ENCODE data around the gene PITX1. TPM values are rescaled to one million over a fixed set of nuclear protein-coding genes. Genes with fewer than 3 reads are reported as not detected.

Gene PITX1
- total RNA-seq, 4 donors from 2014 or later, result 3.5 TPM; not detected in 3

- TF ChIP-seq CTCF (IDR thresholded peaks at IDR 0.05; ENCODE audit: low read depth), result no peak
Measured at GRCh38 chr5:135066781-135067180, 32.8 kb upstream of the PITX1 start.

GRCh38 chr5:135065306-135066265 is 31.6 kb upstream of the PITX1 start:
- TF ChIP-seq CTCF (IDR thresholded peaks at IDR 0.05; ENCODE audit: low read depth), result no peak

- TF ChIP-seq CTCF (IDR thresholded peaks at IDR 0.05; ENCODE audit: low read depth), result no peak
Measured at GRCh38 chr5:135064235-135064570, 30.2 kb upstream of the PITX1 start.

GRCh38 chr5:135063511-135064234 is 29.6 kb upstream of the PITX1 start:
- TF ChIP-seq CTCF (IDR thresholded peaks at IDR 0.05; ENCODE audit: low read depth), result no peak

DNA sequence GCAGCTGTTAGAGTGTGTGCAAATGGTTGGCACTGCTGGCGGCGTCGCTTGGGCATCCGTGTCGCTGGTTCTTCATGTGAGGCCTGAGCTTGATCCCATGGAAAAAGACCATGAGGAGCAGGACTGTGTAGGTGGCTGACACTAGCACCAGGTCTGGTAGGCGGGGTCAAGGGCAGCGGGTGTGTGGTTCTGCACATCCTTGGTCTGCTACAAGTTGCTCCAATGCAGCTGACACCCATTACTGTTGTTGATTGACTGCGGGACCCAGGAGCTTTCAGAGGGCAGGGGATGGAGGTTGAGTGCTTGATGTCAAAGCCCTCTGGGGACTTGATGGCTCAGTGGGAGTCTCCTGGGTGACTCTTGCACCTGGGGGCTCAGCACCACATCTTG is 29.0 kb upstream of the PITX1 start:
- TF ChIP-seq CTCF (IDR thresholded peaks at IDR 0.05; ENCODE audit: low read depth), result no peak

DNA sequence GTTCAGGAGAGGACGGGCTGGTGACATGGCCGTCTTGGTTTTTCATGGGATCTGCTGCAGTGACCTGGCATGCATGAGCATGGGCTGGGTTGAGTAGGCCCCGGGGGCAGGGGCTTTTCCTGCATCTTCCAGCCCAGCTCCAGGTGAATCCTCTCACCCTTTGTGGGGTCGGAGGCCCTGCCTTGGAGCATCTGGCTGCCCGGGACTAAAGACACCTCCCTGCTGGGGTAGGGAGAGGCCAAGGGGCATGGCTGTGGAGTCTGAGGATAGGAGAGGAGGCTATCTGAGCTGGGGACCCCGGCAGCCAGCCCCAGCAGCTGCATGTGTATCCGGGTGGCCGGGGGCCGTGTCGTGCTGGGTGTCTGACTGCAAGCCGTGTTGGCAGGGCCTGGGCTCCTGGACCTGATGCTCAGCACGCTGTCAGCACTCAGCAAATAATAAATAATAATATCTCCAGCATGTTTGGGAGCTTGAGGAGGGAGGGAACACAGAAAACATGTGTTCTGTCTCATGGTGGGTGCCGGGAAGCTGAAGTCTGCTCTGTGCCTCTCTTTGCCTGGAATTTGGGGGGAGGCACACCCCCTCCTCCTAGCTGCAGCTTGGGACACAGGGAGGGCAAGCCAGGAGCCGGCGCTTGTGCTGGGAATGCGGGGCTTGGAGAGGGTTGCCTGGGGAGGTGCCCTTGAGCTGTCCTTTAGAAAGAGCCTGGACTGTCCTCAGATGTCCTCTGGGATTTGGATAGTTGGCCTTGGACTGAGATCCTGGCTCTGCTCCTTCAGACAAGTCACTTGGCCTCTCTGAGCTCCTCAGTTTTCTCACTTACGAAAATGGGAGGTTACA is 28.4 kb upstream of the PITX1 start:
- no peak for TF ChIP-seq CTCF (IDR thresholded peaks at IDR 0.05; ENCODE audit: low read depth)

All from subcutaneous adipose tissue (tissue), 4 donors.